Stimulated activated naive CD8-positive, alpha-beta T cell treated with anti-CD3 and anti-CD28 coated beads, Interleukin-15, amount 100 ng/mL, for 72 hours (primary cell): ENCODE measurements around the gene TBC1D1.

Source experiments
- ATAC-seq: fragments of 150-1000 bp; cut with Tn5 transposase; 2 replicates; pipeline ENCODE4 v1.10.0; 2021; ENCODE audit warnings: mild to moderate bottlenecking, moderate library complexity
- DNase-seq, 2 donors: peaks; one replicate each; pipeline ENCODE4 v3.0.0; 2021 to 2022
- H3K27ac Mint-ChIP-seq, 2 donors: one replicate each; pipeline ENCODE4 v1.8.0; 2022; ENCODE audit warnings: mild to moderate bottlenecking in 2 of 2, mixed read lengths in 2 of 2, moderate library complexity in 2 of 2
- H3K27me3 Mint-ChIP-seq: one replicate; pipeline ENCODE4 v1.8.0; 2022; ENCODE audit warnings: mixed read lengths
- H3K4me1 Mint-ChIP-seq: one replicate; pipeline ENCODE4 v1.8.0; 2022; ENCODE audit warnings: mild to moderate bottlenecking, mixed read lengths
- H3K4me3 Mint-ChIP-seq, 2 donors: one replicate each; pipeline ENCODE4 v1.8.0; 2022; ENCODE audit warnings: mild to moderate bottlenecking in 2 of 2, mixed read lengths in 2 of 2, moderate library complexity in 1 of 2
- H3K9me3 Mint-ChIP-seq, 2 donors: one replicate each; pipeline ENCODE4 v1.8.0; 2022; ENCODE audit warnings: mixed read lengths in 2 of 2

Gene TBC1D1

GRCh38 chr4:37879365-37879764, 11.5 kb upstream of the TBC1D1 start:
- Mint-ChIP-seq H3K27ac (no peak overlapping the region), H3K9me3 (no peaks in the 10 kb centered on the region), H3K4me1 (peaks cover under 1% of the 10 kb centered on the region), H3K27me3 (no peaks in the 10 kb centered on the region), H3K4me3 (no peak overlapping the region)
- no peak for ATAC-seq
- no peak for DNase-seq

GRCh38 chr4:37881811-37882210, 9.1 kb upstream of the TBC1D1 start:
- Mint-ChIP-seq H3K27ac (no peak overlapping the region), H3K27me3 (no peaks in the 10 kb centered on the region)

DNA sequence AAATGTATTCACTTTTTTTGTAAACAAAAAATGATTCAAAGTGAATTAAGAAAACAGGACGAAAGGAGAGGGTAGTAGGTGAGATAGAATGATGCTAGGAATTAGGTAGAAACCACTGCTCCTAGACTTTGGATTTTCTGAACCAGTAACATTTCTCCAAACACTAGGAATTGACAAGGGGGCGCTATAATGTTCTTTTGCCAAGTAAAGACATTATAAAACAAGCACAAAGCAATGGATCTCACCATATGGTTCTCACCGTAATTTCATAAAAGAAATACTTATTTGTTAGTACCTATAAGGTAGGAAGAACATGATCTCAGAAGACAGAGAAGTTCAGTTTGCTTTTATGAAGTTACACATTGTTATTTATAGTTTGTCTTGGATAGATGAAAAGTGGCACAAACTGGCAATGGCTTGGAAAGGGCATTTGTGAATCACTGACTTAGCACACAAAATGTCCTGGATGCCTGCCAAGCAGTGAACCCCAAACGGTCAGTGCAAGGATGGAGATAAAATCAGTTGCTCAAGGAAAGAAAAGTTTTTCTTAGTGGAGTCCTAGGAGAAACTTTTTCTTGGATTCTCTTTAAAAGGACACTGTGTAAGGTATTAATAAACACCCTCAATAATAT, 8.1 kb upstream of the TBC1D1 start:
- H3K4me1 Mint-ChIP-seq: peaks cover 17% of the 10 kb centered on the region
- H3K27ac Mint-ChIP-seq: no peak overlapping the region
- no peak overlapping the region for H3K4me3 Mint-ChIP-seq
- DNase-seq: no peak
- H3K27me3 Mint-ChIP-seq: no peaks in the 10 kb centered on the region
- H3K9me3 Mint-ChIP-seq: no peaks in the 10 kb centered on the region
- ATAC-seq: no peak

More at GRCh38 chr4:37881811-37882210, 9.1 kb upstream of the TBC1D1 start:
- peaks cover 15% of the 10 kb centered on the region for H3K4me1 Mint-ChIP-seq
- H3K9me3 Mint-ChIP-seq: no peaks in the 10 kb centered on the region
- no peak for DNase-seq
- no peak overlapping the region for H3K4me3 Mint-ChIP-seq
- no peak for ATAC-seq

DNA sequence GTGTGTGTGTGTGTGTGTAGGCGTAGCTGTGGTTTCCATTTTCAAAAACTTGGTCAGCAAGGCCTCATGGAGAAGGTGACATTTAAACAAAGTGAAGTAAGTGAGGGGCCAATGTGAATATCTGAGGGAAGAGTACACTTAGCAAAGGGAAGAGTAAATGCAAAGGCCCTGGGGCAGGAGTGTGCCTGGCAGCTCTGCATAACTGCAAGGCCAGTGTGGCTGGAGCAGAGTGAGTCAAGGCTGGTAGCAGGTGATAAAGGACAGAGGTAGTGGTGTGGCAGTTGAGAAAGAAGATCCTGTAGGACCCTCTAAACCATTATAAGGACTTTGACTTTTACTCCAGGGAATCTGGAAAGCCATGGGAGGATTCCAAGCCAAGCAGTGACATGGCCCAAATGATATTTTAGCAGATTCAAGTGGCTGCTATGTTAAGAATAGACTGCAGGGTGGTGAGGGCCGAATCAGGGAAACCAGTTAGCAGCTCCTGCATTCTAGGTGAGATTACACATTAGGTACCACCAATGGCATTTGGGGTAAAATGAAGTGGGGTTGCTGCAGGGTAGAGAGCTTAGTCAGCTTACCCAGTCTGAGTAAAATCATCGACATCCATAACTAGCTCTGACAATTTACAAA, 5.9 kb upstream of the TBC1D1 start:
- ATAC-seq (no peak), DNase-seq (no peak)
- Mint-ChIP-seq H3K4me1 (peaks cover 24% of the 10 kb centered on the region), H3K9me3 (no peaks in the 10 kb centered on the region), H3K27ac (no peak overlapping the region), H3K27me3 (peaks cover 6% of the 10 kb centered on the region), H3K4me3 (no peak overlapping the region)

DNA sequence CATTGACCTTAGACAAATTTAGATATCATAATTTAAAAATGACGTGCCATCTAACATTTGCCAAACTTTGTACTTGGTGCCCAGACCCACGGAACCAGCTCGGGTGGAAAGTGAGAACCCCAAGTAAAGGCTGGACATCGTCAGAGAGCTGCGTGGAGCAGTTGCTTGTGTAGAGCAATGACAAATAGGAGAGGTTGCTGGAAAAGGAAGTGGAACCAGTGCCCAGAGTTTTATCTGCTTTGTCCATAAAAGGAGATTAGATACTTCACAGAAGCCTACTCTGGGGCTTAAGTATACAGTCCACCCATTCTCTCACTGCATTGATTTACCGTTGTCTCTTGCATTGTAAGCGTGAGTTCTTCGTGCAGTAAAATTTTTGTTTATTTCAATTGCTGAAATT, 5.4 kb upstream of the TBC1D1 start:
- no peak for ATAC-seq
- H3K27ac Mint-ChIP-seq: no peak overlapping the region

DNA sequence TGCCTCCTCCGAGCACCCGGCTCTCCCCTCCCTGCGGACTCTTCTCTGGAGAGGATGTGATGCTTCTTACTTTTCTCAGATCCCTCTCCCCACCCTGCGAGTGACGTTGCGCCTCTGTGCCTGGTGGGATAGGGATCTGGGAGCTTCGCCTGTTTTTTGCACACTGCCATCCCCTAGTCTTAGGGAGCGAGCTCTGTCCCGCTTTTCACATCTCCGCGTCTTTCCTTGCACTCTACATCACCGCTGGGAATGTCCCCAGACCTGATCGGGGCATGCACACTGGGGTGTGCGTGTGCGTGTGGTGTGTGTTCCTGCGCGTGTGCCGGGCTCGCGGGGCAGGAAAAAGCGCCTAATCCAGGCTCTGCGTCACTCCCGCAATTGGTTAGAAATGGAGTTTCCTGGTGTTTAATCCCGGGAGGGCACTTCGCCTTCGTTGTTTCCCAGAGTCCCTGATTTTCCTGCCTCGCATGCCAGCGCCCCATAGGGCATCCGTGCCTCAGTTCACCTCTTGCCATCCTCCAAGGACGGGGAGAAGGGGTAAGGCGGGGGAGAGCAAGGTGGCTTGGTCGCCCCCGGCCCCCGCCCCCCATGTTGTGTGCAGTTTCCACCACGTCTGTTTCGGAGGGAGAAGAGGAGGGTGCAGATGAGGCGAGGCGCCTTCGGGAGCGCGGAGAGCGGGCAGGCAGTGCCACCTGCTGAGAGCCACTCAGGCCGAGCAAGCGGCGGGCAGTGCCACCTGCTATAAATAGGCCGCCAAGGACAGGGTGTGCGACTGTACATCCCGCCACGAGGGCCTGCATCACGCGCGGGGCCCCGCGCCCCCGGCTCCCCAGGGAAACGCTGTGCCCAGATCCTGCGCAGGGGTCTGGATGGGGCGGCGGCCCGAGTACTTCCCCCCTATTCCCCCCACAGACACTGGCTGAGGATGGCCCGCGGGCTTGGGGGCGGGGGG, 759 bp upstream of the TBC1D1 start:
- peak; percentile 46 for ATAC-seq
- H3K4me1 Mint-ChIP-seq: peaks cover 42% of the 10 kb centered on the region

More for the DNA sequence above, 5.4 kb upstream of the TBC1D1 start:
- H3K27me3 Mint-ChIP-seq: peaks cover 10% of the 10 kb centered on the region
- no peaks in the 10 kb centered on the region for H3K9me3 Mint-ChIP-seq
- no peak for DNase-seq
- peaks cover 28% of the 10 kb centered on the region for H3K4me1 Mint-ChIP-seq
- H3K4me3 Mint-ChIP-seq: no peak overlapping the region

GRCh38 chr4:37891260-37892159, 626 bp downstream of the TBC1D1 start:
- Mint-ChIP-seq H3K4me3 (peak overlapping the region; percentile 84 to 86), H3K27ac (peak overlapping the region; percentile 94 to 97), H3K4me1 (peaks cover 52% of the 10 kb centered on the region), H3K27me3 (peaks cover 10% of the 10 kb centered on the region), H3K9me3 (no peaks in the 10 kb centered on the region)
- DNase-seq (peak; percentile 76 to 82), ATAC-seq (peak; percentile 81)

More for the DNA sequence above, 759 bp upstream of the TBC1D1 start:
- DNase-seq: peak in 1 of 2 donors; percentile 48
- H3K9me3 Mint-ChIP-seq: no peaks in the 10 kb centered on the region
- H3K4me3 Mint-ChIP-seq: peak overlapping the region; percentile 84 to 85
- H3K27me3 Mint-ChIP-seq: peaks cover 10% of the 10 kb centered on the region
- H3K27ac Mint-ChIP-seq: peak overlapping the region in 1 of 2 donors; percentile 19

DNA sequence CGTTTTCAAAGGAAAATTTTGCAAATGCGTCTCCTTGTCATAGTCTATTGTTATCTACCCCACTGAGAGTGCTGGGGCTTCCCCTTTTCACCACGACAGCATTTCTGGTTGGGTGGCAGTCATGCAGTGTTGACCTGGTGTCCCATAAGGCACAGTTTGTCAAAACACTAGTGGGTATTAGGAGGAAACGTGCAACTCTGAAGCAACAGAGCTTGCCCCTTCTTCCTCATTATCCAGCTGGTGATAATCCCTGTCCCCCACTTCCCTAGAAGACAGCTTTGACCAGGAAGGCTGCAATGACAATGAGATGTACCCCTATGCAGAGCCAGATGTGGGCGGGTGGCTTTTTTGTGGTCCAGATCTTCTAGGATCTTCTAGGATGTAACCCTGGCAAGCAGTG, 1.8 kb downstream of the TBC1D1 start:
- Mint-ChIP-seq H3K4me3 (peak overlapping the region; percentile 84 to 86), H3K27ac (peak overlapping the region; percentile 67 to 94), H3K4me1 (peaks cover 53% of the 10 kb centered on the region), H3K9me3 (no peaks in the 10 kb centered on the region), H3K27me3 (peaks cover 10% of the 10 kb centered on the region)
- DNase-seq: peak; percentile 38 to 61
- ATAC-seq: peak; percentile 53

GRCh38 chr4:37893164-37893563, 2.3 kb downstream of the TBC1D1 start:
- H3K27ac Mint-ChIP-seq: peak overlapping the region in 1 of 2 donors; percentile 67
- H3K4me3 Mint-ChIP-seq: peak overlapping the region; percentile 84 to 86
- H3K27me3 Mint-ChIP-seq: peaks cover 10% of the 10 kb centered on the region
- DNase-seq (no peak), ATAC-seq (no peak)
- H3K9me3 Mint-ChIP-seq: no peaks in the 10 kb centered on the region
- peaks cover 53% of the 10 kb centered on the region for H3K4me1 Mint-ChIP-seq

- DNase-seq (no peak), ATAC-seq (no peak)
- H3K9me3 Mint-ChIP-seq: no peaks in the 10 kb centered on the region
- H3K4me3 Mint-ChIP-seq: no peak overlapping the region
- H3K27ac Mint-ChIP-seq: no peak overlapping the region
- H3K27me3 Mint-ChIP-seq: peaks cover under 1% of the 10 kb centered on the region
- H3K4me1 Mint-ChIP-seq: peaks cover 59% of the 10 kb centered on the region
Measured at GRCh38 chr4:37895271-37895670, 4.4 kb downstream of the TBC1D1 start.

DNA sequence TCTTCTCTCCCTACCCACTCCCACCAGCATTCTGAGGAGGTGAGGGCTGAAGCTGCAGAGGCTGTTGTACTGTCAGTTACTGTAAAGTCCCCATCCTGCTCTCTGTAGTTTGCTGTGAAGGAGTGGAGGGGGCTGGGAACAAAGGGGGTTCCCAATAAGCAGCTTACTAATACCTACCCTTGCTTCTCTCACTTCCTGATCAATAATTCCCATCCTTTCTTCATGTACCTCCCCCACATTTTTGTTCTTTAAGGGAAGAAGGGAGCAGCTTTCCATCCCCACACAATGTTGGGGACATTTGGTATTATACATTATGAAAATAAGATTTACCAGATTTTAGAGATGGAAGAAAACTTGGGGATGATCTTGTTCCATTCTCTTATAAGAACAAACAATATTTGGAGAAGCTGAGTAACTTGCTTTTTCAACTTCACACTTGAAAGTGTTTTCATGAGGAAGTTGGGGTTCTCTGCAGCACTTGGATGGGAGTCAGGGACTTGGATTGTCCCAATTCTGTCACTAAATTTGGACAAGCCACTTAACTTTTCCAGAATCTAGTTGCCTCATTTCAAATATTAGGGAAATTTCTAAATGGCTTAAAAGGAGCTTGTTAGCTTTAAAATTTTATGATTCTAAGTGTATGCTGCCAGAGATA, 5.4 kb downstream of the TBC1D1 start:
- Mint-ChIP-seq H3K4me3 (no peak overlapping the region), H3K27me3 (no peaks in the 10 kb centered on the region), H3K4me1 (peaks cover 61% of the 10 kb centered on the region), H3K9me3 (no peaks in the 10 kb centered on the region), H3K27ac (no peak overlapping the region)
- ATAC-seq (no peak), DNase-seq (no peak)

DNA sequence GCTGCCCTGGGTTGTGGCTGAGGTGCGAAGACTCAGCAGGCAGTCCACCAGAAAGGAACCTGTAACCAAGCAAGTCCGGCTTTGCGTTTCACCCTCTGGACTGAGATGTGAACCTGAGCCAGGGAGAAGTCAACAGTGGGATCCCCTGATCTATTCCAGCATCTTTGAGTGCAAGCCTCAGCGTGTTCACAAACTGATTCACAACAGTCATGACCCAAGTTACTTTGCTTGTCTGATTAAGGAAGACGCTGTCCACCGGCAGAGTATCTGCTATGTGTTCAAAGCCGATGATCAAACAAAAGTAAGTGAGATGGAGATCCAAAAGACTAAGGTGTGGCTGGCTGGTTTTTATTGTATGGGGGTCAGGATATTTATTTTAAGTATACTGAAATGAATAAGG, 11.3 kb downstream of the TBC1D1 start:
- Mint-ChIP-seq H3K4me1 (peaks cover 26% of the 10 kb centered on the region), H3K4me3 (no peak overlapping the region), H3K27me3 (no peaks in the 10 kb centered on the region), H3K9me3 (no peaks in the 10 kb centered on the region), H3K27ac (no peak overlapping the region)
- ATAC-seq (no peak), DNase-seq (no peak)

DNA sequence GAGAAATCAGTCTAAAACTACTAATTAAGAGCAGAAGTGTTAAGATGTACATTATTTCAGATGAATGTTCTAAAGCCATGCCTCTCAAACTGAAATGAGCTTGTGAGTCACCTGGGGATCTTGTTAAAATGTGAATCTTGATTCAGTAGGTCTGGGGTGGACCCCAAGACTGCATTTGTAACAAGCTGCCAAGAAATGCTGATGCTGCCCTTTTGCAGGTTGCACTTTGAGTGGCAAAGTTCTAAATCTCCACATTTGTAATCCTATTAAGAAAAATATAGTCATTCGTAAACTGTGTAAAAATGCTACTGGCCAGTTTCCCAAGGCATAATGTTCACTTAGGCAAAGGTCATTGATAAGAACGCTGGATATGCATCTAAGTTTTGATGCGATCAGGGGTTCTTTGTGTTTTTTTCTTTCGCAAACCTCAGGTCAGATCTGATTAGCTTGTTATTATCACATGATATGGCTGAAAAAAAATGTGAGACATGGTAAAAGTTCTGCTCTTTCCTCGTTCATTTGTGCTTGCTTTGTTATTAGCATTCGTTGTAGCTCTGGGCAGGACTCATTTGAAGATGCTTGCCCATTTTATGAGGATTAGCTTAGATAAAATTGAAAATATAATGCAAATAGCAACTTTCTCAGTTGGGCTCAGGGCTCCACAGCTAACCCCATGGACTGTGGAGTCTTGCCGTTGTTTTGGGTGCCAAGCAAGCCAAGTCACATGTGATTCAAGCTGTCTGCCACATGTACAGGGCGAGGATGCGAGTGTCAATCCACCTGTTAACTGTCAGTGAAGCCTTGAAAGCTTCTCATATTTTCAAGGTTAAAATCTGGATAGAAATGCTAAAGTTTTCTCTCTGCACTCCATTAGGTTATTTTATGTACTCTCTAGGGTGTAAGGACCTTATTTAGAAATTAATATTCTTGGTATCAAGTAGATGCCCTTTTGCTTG, 12.1 kb downstream of the TBC1D1 start:
- no peak for ATAC-seq
- no peak overlapping the region for H3K27ac Mint-ChIP-seq
- H3K27me3 Mint-ChIP-seq: no peaks in the 10 kb centered on the region
- no peak for DNase-seq
- no peak overlapping the region for H3K4me3 Mint-ChIP-seq
- peaks cover 30% of the 10 kb centered on the region for H3K4me1 Mint-ChIP-seq
- H3K9me3 Mint-ChIP-seq: no peaks in the 10 kb centered on the region

DNA sequence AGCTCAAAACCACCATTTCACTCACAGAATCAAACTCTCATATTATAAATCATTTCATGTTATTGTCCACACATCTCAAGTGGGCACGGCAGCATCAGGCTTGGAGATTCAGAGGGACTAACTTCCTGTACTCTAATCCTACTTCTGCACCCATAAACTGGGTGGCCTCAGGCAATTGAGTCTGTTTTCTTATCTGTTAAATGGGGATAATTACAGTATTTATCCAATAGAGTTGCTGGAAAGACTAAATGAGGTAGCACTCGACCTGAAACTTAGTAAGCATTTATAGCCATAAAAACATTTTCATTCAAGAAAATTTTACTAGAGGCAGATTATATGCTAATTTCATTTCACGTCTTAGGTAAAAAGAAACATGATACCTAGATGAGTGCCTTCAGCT, 13.0 kb downstream of the TBC1D1 start:
- H3K27me3 Mint-ChIP-seq: no peaks in the 10 kb centered on the region
- DNase-seq (no peak), ATAC-seq (no peak)
- H3K27ac Mint-ChIP-seq: no peak overlapping the region
- H3K9me3 Mint-ChIP-seq: no peaks in the 10 kb centered on the region
- H3K4me3 Mint-ChIP-seq: no peak overlapping the region
- H3K4me1 Mint-ChIP-seq: peaks cover 33% of the 10 kb centered on the region
